Fibroblast of pulmonary artery (primary cell): ENCODE measurements around the gene VPREB3.
A peak's percentile ranks its signal among the peaks of the same experiment; 100 is the strongest.

Experiments
- DNase-seq: peaks from one replicate; pipeline ENCODE4 v3.0.0-alpha.2; 2010; ENCODE audit warnings: low read depth
- H3K4me3 ChIP-seq: replicated peaks from 2 replicates; pipeline ENCODE4 v1.5.1; 2011; ENCODE audit warnings: low read depth, mild to moderate bottlenecking, control low read depth, low read length, moderate library complexity
- TF ChIP-seq, protein P1 (sequence below): IDR thresholded peaks from 2 replicates; pipeline ENCODE4 v1.5.1; 2011; ENCODE audit warnings: mild to moderate bottlenecking, control low read depth, low read length, inconsistent platforms; ENCODE audit errors: missing control alignments

Gene VPREB3

GRCh38 chr22:23763579-23763945 lies 9.3 kb upstream of the VPREB3 start:
- DNase-seq = no peak
- TF ChIP-seq, protein P1, sequence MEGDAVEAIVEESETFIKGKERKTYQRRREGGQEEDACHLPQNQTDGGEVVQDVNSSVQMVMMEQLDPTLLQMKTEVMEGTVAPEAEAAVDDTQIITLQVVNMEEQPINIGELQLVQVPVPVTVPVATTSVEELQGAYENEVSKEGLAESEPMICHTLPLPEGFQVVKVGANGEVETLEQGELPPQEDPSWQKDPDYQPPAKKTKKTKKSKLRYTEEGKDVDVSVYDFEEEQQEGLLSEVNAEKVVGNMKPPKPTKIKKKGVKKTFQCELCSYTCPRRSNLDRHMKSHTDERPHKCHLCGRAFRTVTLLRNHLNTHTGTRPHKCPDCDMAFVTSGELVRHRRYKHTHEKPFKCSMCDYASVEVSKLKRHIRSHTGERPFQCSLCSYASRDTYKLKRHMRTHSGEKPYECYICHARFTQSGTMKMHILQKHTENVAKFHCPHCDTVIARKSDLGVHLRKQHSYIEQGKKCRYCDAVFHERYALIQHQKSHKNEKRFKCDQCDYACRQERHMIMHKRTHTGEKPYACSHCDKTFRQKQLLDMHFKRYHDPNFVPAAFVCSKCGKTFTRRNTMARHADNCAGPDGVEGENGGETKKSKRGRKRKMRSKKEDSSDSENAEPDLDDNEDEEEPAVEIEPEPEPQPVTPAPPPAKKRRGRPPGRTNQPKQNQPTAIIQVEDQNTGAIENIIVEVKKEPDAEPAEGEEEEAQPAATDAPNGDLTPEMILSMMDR = no peak
- no peak overlapping the region for H3K4me3 ChIP-seq

DNA sequence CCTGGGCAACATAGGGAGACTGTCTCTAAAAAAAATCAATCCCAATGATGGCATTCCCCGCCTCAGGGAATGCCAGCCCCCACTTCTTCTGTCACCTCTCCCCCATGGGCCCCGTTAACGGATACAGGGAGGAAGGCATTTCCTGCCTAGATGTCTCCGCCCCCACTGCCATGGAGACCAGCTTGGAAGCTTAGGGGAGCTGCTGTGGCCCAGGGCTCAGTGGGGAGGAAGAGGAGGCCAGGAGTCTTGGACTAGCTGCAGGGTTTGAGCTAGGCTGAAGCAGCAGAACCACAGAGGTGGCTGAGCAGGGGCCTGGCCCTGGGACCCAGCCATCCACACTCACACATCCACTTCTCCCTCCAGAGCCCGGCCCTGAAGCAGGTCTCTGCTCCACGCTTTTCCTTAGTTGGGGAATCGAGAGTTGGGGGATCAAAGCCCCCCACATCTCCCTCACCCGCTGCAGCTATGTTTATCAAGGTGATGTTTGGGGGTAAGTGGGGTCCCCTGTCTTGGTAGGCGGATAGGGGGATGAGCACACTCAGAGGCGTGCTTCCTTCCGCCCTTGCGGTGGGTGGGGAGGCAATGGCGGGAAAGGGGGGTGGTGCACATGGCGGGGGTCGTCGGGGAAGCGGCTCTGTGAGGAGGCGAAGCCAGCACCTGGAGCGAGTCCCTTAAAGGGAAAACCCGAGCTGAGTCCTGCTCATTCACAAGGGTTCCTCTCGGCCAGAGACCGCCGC lies 8.8 kb upstream of the VPREB3 start, which contains the start of gene C22orf15:
TSS of gene C22orf15 (plus strand) at position 149 of the 737 bp plus-strand sequence. CDS start at position 466, 317 bp downstream.
- TF ChIP-seq, protein P1 = no peak
- DNase-seq = peak; percentile 44
- H3K4me3 ChIP-seq = no peak within 1 kb of the TSS

DNA sequence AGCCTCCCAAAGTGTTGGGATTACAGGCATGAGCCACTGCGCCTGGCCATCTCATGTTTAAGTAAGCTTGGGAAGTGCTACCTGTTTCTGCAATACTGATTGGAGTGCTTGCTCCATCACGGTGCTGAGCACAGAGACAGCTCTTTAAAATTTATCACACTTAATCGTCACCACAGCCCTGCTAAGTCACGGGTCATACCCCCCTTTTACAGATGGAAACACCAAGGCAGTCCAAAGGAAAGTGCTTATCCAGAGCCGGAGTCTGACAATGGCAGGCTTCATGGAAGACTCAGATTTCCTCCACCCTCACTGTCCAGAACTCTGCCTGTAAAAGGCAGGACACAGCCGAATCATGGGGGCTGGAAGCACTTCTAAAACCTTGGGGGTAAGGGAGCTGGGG lies 5.8 kb upstream of the VPREB3 start:
- no peak overlapping the region for H3K4me3 ChIP-seq
- TF ChIP-seq, protein P1 = no peak
- no peak for DNase-seq

DNA sequence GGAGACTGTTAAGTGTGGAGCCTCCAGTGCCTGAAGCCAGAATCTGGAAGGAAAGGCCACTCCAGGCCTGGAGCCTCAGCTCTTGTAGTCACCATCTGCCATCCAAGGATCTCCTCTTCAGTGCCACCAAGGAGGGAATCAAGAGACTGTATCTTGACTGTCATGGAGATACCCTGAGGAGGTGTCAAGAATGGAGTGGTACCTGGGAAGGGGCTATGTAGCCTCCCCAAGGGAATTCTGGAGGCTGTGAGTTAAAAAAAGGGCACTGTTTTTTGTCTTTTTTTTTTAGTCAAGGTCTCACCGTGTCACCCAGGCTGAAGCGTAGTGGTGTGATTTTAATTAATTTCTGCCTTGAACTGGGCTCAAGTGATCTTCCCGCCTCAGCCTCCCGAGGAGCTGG lies 5.3 kb upstream of the VPREB3 start:
- TF ChIP-seq, protein P1 = no peak
- no peak for DNase-seq

GRCh38 chr22:23756891-23757290 lies 2.7 kb upstream of the VPREB3 start:
- H3K4me3 ChIP-seq = no peak overlapping the region
- no peak for DNase-seq
- TF ChIP-seq, protein P1 = no peak

More for the DNA sequence above, 5.3 kb upstream of the VPREB3 start:
- no peak overlapping the region for H3K4me3 ChIP-seq

- H3K4me3 ChIP-seq = no peak overlapping the region
- no peak for DNase-seq
- TF ChIP-seq, protein P1 = no peak
These were observed 1.5 kb upstream of the VPREB3 start for GRCh38 chr22:23755711-23756110.
